Nephron progenitor cell (in vitro differentiated cells): ENCODE results near the gene SMAD3.

ENCODE experiments used
- DNase-seq: peaks from one replicate; pipeline ENCODE4 v3.0.0; 2021
- H3K27ac Mint-ChIP-seq: 2 replicates; pipeline ENCODE4 v1.8.0; 2021; ENCODE audit warnings: mild to moderate bottlenecking, moderate library complexity, mixed read lengths
- H3K27me3 Mint-ChIP-seq: 2 replicates; pipeline ENCODE4 v1.8.0; 2021; ENCODE audit warnings: mild to moderate bottlenecking, low read depth, mixed read lengths; ENCODE audit not compliant: poor library complexity
- H3K36me3 Mint-ChIP-seq: 2 replicates; pipeline ENCODE4 v1.8.0; 2021; ENCODE audit warnings: low read depth, mixed read lengths
- H3K4me1 Mint-ChIP-seq: 2 replicates; pipeline ENCODE4 v1.8.0; 2021; ENCODE audit warnings: mixed read lengths
- H3K4me3 Mint-ChIP-seq: 2 replicates; pipeline ENCODE4 v1.8.0; 2021; ENCODE audit warnings: mild to moderate bottlenecking, moderate library complexity, mixed read lengths
- H3K9me3 Mint-ChIP-seq: 2 replicates; pipeline ENCODE4 v1.8.0; 2021; ENCODE audit warnings: mild to moderate bottlenecking, moderate library complexity, mixed read lengths
- TF ChIP-seq, protein P1 (sequence below): fragments of 200-600 bp; sonication (generic); IDR thresholded peaks from 2 replicates; pipeline ENCODE4 v1.5.0; 2021; ENCODE audit warnings: antibody characterized with exemption

SMAD3 gene

DNA sequence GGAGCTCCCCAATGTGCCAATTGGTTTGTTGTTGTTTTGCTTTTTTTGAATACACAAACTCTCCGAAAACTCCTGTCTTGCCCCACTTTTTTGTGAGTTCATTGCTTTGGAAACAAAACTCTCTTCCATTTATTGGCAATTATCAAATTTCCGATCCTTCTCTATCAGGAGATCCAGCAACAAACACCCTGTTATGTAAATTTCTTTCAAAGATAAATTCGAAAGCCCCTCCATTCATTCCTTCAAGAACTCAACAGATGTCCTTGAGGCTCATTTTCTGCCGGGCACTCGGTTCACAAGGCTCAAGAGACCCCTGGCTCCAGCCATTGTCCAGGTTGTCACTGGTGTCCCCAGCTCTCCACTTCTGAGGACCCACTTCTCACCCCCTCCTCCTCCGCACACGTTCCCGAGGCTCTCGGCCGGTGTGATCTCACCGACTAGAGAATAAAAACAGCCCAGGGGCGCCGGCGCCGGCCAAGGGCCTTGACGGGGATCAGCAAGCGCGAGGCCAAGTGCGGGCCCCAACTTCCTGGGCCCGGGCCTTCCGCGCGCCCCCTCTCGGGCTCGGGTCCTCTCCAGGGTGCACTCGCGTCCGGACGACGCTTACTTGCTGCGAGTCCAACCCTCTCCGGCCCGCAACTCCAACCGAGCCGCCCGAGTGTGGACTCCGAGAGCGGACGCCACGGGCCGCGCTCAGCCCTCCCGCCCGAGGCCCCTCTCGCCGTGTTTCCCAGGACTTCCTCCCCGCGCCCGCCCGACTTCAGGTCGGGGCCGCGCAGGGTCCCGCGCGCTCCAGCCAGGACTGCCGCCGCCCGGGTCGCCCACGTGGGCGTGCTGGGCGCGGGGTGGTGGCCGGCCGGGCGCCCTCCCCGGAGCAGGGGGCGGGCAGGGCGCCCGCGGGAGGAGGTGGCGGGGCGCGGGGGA is 533 bp upstream of the SMAD3 start:
- no peak for DNase-seq
- Mint-ChIP-seq H3K4me1 (peaks cover 48% of the 10 kb centered on the region), H3K9me3 (no peaks in the 10 kb centered on the region), H3K36me3 (peaks cover 1% of the 10 kb centered on the region), H3K4me3 (peak overlapping the region; percentile 79), H3K27me3 (peaks cover 18% of the 10 kb centered on the region), H3K27ac (peak overlapping the region; percentile 52)
- TF ChIP-seq, protein P1, sequence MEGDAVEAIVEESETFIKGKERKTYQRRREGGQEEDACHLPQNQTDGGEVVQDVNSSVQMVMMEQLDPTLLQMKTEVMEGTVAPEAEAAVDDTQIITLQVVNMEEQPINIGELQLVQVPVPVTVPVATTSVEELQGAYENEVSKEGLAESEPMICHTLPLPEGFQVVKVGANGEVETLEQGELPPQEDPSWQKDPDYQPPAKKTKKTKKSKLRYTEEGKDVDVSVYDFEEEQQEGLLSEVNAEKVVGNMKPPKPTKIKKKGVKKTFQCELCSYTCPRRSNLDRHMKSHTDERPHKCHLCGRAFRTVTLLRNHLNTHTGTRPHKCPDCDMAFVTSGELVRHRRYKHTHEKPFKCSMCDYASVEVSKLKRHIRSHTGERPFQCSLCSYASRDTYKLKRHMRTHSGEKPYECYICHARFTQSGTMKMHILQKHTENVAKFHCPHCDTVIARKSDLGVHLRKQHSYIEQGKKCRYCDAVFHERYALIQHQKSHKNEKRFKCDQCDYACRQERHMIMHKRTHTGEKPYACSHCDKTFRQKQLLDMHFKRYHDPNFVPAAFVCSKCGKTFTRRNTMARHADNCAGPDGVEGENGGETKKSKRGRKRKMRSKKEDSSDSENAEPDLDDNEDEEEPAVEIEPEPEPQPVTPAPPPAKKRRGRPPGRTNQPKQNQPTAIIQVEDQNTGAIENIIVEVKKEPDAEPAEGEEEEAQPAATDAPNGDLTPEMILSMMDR, result no peak

DNA sequence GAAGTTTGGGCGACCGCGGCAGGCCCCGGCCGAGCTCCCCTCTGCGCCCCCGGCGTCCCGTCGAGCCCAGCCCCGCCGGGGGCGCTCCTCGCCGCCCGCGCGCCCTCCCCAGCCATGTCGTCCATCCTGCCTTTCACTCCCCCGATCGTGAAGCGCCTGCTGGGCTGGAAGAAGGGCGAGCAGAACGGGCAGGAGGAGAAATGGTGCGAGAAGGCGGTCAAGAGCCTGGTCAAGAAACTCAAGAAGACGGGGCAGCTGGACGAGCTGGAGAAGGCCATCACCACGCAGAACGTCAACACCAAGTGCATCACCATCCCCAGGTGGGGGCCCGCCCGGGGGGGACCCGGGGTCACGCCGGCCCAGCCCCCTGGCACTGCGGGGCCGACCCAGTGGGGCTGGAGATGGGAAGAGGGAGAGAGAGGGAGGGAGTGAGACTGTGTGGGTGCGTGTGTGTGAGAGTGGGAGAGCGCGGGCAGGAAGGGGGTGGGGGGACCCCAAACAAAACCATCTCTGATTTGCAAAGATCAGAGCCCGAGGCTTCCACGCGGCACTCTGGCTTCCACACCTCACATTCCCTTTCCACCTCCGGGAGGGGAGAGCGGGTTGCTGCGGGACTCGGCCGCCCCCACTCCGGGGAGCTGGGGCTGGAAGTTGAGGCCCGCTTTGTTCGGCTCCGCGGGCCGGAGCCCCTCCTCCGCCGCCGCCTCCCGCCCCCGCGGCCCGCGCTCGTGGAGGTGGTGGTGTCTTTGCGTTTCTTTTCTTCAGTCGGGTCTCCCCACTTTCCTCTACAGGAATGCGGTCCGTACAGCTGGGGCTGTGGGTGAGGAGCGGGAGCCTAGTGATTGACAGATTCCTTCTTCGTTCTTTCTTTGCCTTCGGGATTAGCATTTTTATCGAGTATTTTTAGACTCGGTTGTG is 898 bp downstream of the SMAD3 start:
- TF ChIP-seq, protein P1, result no peak
- Mint-ChIP-seq H3K36me3 (peaks cover 15% of the 10 kb centered on the region), H3K27me3 (peaks cover 16% of the 10 kb centered on the region), H3K4me3 (peak overlapping the region; percentile 97), H3K27ac (peak overlapping the region; percentile 95), H3K4me1 (peaks cover 59% of the 10 kb centered on the region), H3K9me3 (no peaks in the 10 kb centered on the region)
- peak; percentile 41 for DNase-seq

GRCh38 chr15:67066959-67067853 is 1.8 kb downstream of the SMAD3 start:
- TF ChIP-seq, protein P1, result no peak
- H3K36me3 Mint-ChIP-seq, result peaks cover 18% of the 10 kb centered on the region
- DNase-seq, result peak; percentile 42
- H3K27me3 Mint-ChIP-seq, result peaks cover 10% of the 10 kb centered on the region
- H3K9me3 Mint-ChIP-seq, result no peaks in the 10 kb centered on the region
- H3K4me3 Mint-ChIP-seq, result peak overlapping the region; percentile 97
- H3K4me1 Mint-ChIP-seq, result peaks cover 62% of the 10 kb centered on the region
- H3K27ac Mint-ChIP-seq, result peak overlapping the region; percentile 90

GRCh38 chr15:67067930-67068551 is 2.6 kb downstream of the SMAD3 start:
- Mint-ChIP-seq H3K36me3 (peaks cover 27% of the 10 kb centered on the region), H3K9me3 (no peaks in the 10 kb centered on the region), H3K4me3 (peak overlapping the region; percentile 97), H3K27ac (no peak overlapping the region), H3K4me1 (peaks cover 68% of the 10 kb centered on the region), H3K27me3 (peaks cover 4% of the 10 kb centered on the region)
- TF ChIP-seq, protein P1, result no peak
- no peak for DNase-seq
